IMR-90 (cell line): Measurements from ENCODE around the gene MYO1F. TPM values are rescaled to one million over a fixed set of nuclear protein-coding genes. Genes with fewer than 3 reads are reported as not detected.

ENCODE experiments used
- ATAC-seq: fragments of 200-7000 bp; cut with Tn5 transposase; 2 replicates; pipeline ENCODE4 v1.9.1; 2020; ENCODE audit warnings: low read depth, mild to moderate bottlenecking, moderate library complexity
- BruUV-seq: library from RNA; stranded (reverse); fragments of 400-500 nt; replicated peaks from 2 replicates; lab custom pipeline; 2021; lab: Mats Ljungman, UMichigan
- CTCF ChIA-PET: fragments of 300-600 bp; formaldehyde crosslinking; extraction: SDS; loops from one replicate; lab custom pipeline; 2021; ENCODE audit warnings: antibody characterized with exemption; lab: Yijun Ruan, JAX
- POLR2A ChIA-PET: fragments of 300-600 bp; sonication (Branson Sonifier 250); formaldehyde crosslinking; loops from one replicate; lab custom pipeline; 2022; ENCODE audit warnings: antibody characterized with exemption; ENCODE audit not compliant: unreplicated experiment; lab: Charles Lee
- DNase-seq: peaks from one replicate; pipeline ENCODE4 v3.0.0; 2013
- H2AFZ ChIP-seq: replicated peaks from 2 replicates; pipeline ENCODE3; 2013; ENCODE audit warnings: low read length, mild to moderate bottlenecking; ENCODE audit not compliant: poor library complexity
- H2AK5ac ChIP-seq: 2 replicates; pipeline ENCODE4 v1.6.1; 2013; ENCODE audit warnings: low read depth, low read length, inconsistent platforms
- H2AK9ac ChIP-seq: replicated peaks from 2 replicates; pipeline ENCODE3; 2013; ENCODE audit warnings: mild to moderate bottlenecking, low read depth, low read length, moderate library complexity; ENCODE audit not compliant: poor library complexity
- H2BK120ac ChIP-seq: 2 replicates; pipeline ENCODE4 v1.6.1; 2013; ENCODE audit warnings: low read depth, low read length, inconsistent platforms
- H2BK15ac ChIP-seq: 3 replicates; pipeline ENCODE4 v1.6.1; 2013; ENCODE audit warnings: low read depth, low read length, inconsistent platforms
- H2BK20ac ChIP-seq: 2 replicates; pipeline ENCODE4 v1.6.1; 2013; ENCODE audit warnings: low read depth, mild to moderate bottlenecking, inconsistent platforms, low read length, moderate library complexity
- H2BK5ac ChIP-seq: 2 replicates; pipeline ENCODE4 v1.6.1; 2013; ENCODE audit warnings: mild to moderate bottlenecking, low read depth, low read length, inconsistent platforms; ENCODE audit not compliant: poor library complexity, severe bottlenecking
- H3K14ac ChIP-seq: replicated peaks from 2 replicates; pipeline ENCODE4 v1.6.1; 2013; ENCODE audit warnings: low read depth, low read length, inconsistent platforms
- H3K18ac ChIP-seq: 2 replicates; pipeline ENCODE4 v1.6.1; 2013; ENCODE audit warnings: low read depth, low read length, control low read depth
- H3K23ac ChIP-seq: 2 replicates; pipeline ENCODE4 v1.6.1; 2013; ENCODE audit warnings: low read depth, low read length, inconsistent platforms
- H3K27ac ChIP-seq: 2 replicates; pipeline ENCODE4 v1.5.1; 2013; ENCODE audit warnings: mild to moderate bottlenecking, control low read depth, low read length; ENCODE audit not compliant: insufficient read depth
- H3K27me3 ChIP-seq: 2 replicates; pipeline ENCODE4 v1.6.1; 2013; ENCODE audit warnings: low read length; ENCODE audit not compliant: control insufficient read depth, insufficient read depth
- H3K36me3 ChIP-seq: 2 replicates; pipeline ENCODE4 v1.6.1; 2013; ENCODE audit warnings: low read length, mixed read lengths; ENCODE audit not compliant: control insufficient read depth, insufficient read depth
- H3K4ac ChIP-seq: 2 replicates; pipeline ENCODE4 v1.6.1; 2013; ENCODE audit warnings: low read depth, low read length, inconsistent platforms
- H3K4me1 ChIP-seq: 2 replicates; pipeline ENCODE4 v1.6.1; 2013; ENCODE audit warnings: low read length, mixed read lengths; ENCODE audit not compliant: control insufficient read depth, insufficient read depth
- H3K4me2 ChIP-seq: 2 replicates; pipeline ENCODE4 v1.6.1; 2013; ENCODE audit warnings: low read depth, mild to moderate bottlenecking, control low read depth, low read length, moderate library complexity
- H3K4me3 ChIP-seq: 2 replicates; pipeline ENCODE4 v1.5.1; 2013; ENCODE audit warnings: low read depth, mild to moderate bottlenecking, control low read depth, low read length, moderate library complexity; ENCODE audit not compliant: insufficient read depth
- H3K56ac ChIP-seq: 2 replicates; pipeline ENCODE4 v1.6.1; 2013; ENCODE audit warnings: low read length, inconsistent platforms; ENCODE audit not compliant: insufficient read depth; ENCODE audit errors: extremely low read depth
- H3K79me1 ChIP-seq, 2 experiments: 2 replicates each; pipeline ENCODE4 v1.6.1; 2013; ENCODE audit warnings: low read length in 2 of 2, inconsistent platforms in 1 of 2, low read depth in 1 of 2
- H3K9ac ChIP-seq: 2 replicates; pipeline ENCODE4 v1.6.1; 2013; ENCODE audit warnings: low read depth, low read length, control low read depth
- H3K9me1 ChIP-seq: 2 replicates; pipeline ENCODE4 v1.6.1; 2013; ENCODE audit warnings: low read length, inconsistent platforms; ENCODE audit not compliant: insufficient read depth
- H3K9me3 ChIP-seq: 2 replicates; pipeline ENCODE4 v1.6.1; 2013; ENCODE audit warnings: low read length; ENCODE audit not compliant: control insufficient read depth, insufficient read depth
- H4K20me1 ChIP-seq: 2 replicates; pipeline ENCODE4 v1.6.1; 2013; ENCODE audit warnings: low read length, inconsistent platforms; ENCODE audit not compliant: insufficient read depth
- H4K5ac ChIP-seq: 2 replicates; pipeline ENCODE4 v1.6.1; 2013; ENCODE audit warnings: mild to moderate bottlenecking, low read depth, low read length, control low read depth
- H4K8ac ChIP-seq, 2 experiments: 2 replicates each; pipeline ENCODE4 v1.6.1; 2013; ENCODE audit warnings: low read depth in 2 of 2, low read length in 2 of 2, control low read depth in 1 of 2, inconsistent platforms in 1 of 2
- H4K91ac ChIP-seq: 2 replicates; pipeline ENCODE4 v1.6.1; 2013; ENCODE audit warnings: low read depth, low read length, inconsistent platforms; ENCODE audit not compliant: insufficient read depth
- CEBPB ChIP-seq: IDR thresholded peaks from 2 replicates; pipeline ENCODE4 v1.6.1; 2012; ENCODE audit warnings: low read depth, low read length, improper control_type of control experiment
- CHD1 ChIP-seq: IDR thresholded peaks from 2 replicates; pipeline ENCODE4 v1.6.1; 2012; ENCODE audit warnings: low read depth, low read length, improper control_type of control experiment
- CTCF ChIP-seq: conservative IDR thresholded peaks from 2 replicates; pipeline ENCODE4 v1.5.1; 2012; ENCODE audit warnings: mild to moderate bottlenecking, low read depth, low read length, improper control_type of control experiment
- ELK1 ChIP-seq: fragments of 150-350 bp; IDR thresholded peaks from 2 replicates; pipeline ENCODE4 v1.6.1; 2016; ENCODE audit warnings: low read depth, mild to moderate bottlenecking, low read length, moderate library complexity, borderline replicate concordance
- FOS ChIP-seq: fragments of 150-350 bp; IDR thresholded peaks from 2 replicates; pipeline ENCODE4 v1.6.1; 2016; ENCODE audit warnings: low read depth, low read length
- MAFK ChIP-seq: IDR thresholded peaks from 2 replicates; pipeline ENCODE4 v1.6.1; 2012; ENCODE audit warnings: low read depth, low read length, improper control_type of control experiment
- MAZ ChIP-seq: IDR thresholded peaks from 2 replicates; pipeline ENCODE4 v1.6.1; 2012; ENCODE audit warnings: low read depth, mild to moderate bottlenecking, low read length, improper control_type of control experiment, moderate library complexity, borderline replicate concordance
- NFE2L2 ChIP-seq: fragments of 150-350 bp; IDR thresholded peaks from 2 replicates; pipeline ENCODE4 v1.6.1; 2016; ENCODE audit warnings: low read depth, mild to moderate bottlenecking, low read length
- POLR2A ChIP-seq: IDR thresholded peaks from 2 replicates; pipeline ENCODE4 v1.6.1; 2012; ENCODE audit warnings: mild to moderate bottlenecking, low read depth, low read length
- RAD21 ChIP-seq: IDR thresholded peaks from 2 replicates; pipeline ENCODE4 v1.6.1; 2012; ENCODE audit warnings: low read length, improper control_type of control experiment
- RCOR1 ChIP-seq: IDR thresholded peaks from 2 replicates; pipeline ENCODE4 v1.6.1; 2012; ENCODE audit warnings: mild to moderate bottlenecking, low read length, improper control_type of control experiment; ENCODE audit not compliant: insufficient replicate concordance
- RFX5 ChIP-seq: IDR thresholded peaks from 2 replicates; pipeline ENCODE4 v1.8.0; 2012; ENCODE audit warnings: low read depth, mild to moderate bottlenecking, low read length, moderate library complexity
- SMC3 ChIP-seq: fragments of 150-350 bp; IDR thresholded peaks from 2 replicates; pipeline ENCODE4 v1.6.1; 2016; ENCODE audit warnings: low read depth, mild to moderate bottlenecking, antibody characterized with exemption, low read length, moderate library complexity
- USF2 ChIP-seq: fragments of 150-350 bp; IDR thresholded peaks from 2 replicates; pipeline ENCODE4 v1.6.1; 2017; ENCODE audit warnings: mild to moderate bottlenecking, antibody characterized with exemption, low read length, low read depth
- WGBS, 2 experiments: methylation state at CpG; one replicate each; pipeline versions ENCODE4 v1.1.5 to v1.1.7; 2013; ENCODE audit warnings: missing lambda C conversion rate in 2 of 2; ENCODE audit not compliant: insufficient read length in 1 of 2; ENCODE audit errors: extremely low coverage in 2 of 2; 5-methylcytosine and 5-hydroxymethylcytosine counted together
- dilution Hi-C: fragments of 300-500 bp; cut with HindIII; formaldehyde crosslinking; loops from one replicate; pipeline ENCODE4 v1.14.3; 2018; ENCODE audit warnings: low sequenced_read_pairs; ENCODE audit not compliant: unreplicated experiment
- in situ Hi-C: fragments of 300-500 bp; cut with MboI; formaldehyde crosslinking; loops from 3 replicates; pipeline ENCODE4 v1.14.3; 2019; ENCODE audit warnings: low sequenced_read_pairs, inconsistent platforms, mixed read lengths
- intact Hi-C: fragments of 100-400 bp; cut with micrococcal nuclease; formaldehyde crosslinking; loops from 2 replicates; pipeline ENCODE4 v1.10.0; 2022
- polyA plus RNA-seq, 3 experiments: library from polyadenylated mRNA; depleted of rRNA; stranded (reverse); fragments of >200 nt; gene quantifications; 2 replicates each; pipeline ENCODE4 v1.2.3, GENCODE V29; 2012; ENCODE audit warnings: low replicate concordance in 1 of 3
- total RNA-seq: library from RNA; depleted of rRNA; stranded (reverse); fragments of >200 nt; gene quantifications from 2 replicates; pipeline ENCODE4 v1.2.3, GENCODE V29; 2012

Gene MYO1F
- total and polyA plus RNA-seq, 2 of the 4 experiments (the other 2 are of a cell fraction), result 0.14 to 0.18 TPM

- H2BK5ac ChIP-seq, result peak overlapping the region; percentile 75
- H3K9ac ChIP-seq, result peak overlapping the region; percentile 76
- H3K18ac ChIP-seq, result peak overlapping the region; percentile 80
- dilution Hi-C loops (no loop called here), intact Hi-C loops (no loop called here), in situ Hi-C loops (no loop called here)
- H3K4ac ChIP-seq, result peak overlapping the region; percentile 96
- H3K27me3 ChIP-seq, result no peaks in the 10 kb centered on the region
- peak overlapping the region; percentile 98 for H2AK5ac ChIP-seq
- BruUV-seq, result no TSS peak
- H4K91ac ChIP-seq, result peak overlapping the region; percentile 80
- peak overlapping the region; percentile 74 for H3K27ac ChIP-seq
- peak overlapping the region; percentile 96 for H3K14ac ChIP-seq
- H4K5ac ChIP-seq, result peak overlapping the region; percentile 78
- CTCF ChIA-PET, result no interaction called here
- peaks cover 7% of the 10 kb centered on the region; the same call in 1 of the 2 replicates for H3K36me3 ChIP-seq
- 4% methylated on average over 11 of the region's 47 CpGs; no CpG with 5 or more reads in 1 of the 2 experiments for WGBS, 2 experiments
- H2AFZ ChIP-seq, result peak overlapping the region; percentile 99
- H2AK9ac ChIP-seq, result peak overlapping the region; percentile 96
- H3K9me3 ChIP-seq, result peaks cover 8% of the 10 kb centered on the region
- peak overlapping the region; percentile 98 for H3K23ac ChIP-seq
- H4K8ac ChIP-seq, result peak overlapping the region; percentile 64 to 99
- DNase-seq, result peak; percentile 60
- peak overlapping the region; percentile 46; the same call in 1 of the 3 replicates for H2BK15ac ChIP-seq
- peak; percentile 74 for ATAC-seq
- H2BK20ac ChIP-seq, result peak overlapping the region; percentile 23; the same call in 1 of the 2 replicates
- POLR2A ChIA-PET, result no interaction called here
- no peaks in the 10 kb centered on the region for H4K20me1 ChIP-seq
- H2BK120ac ChIP-seq, result peak overlapping the region; percentile 50
- peaks cover 5 to 32% of the 10 kb centered on the region in 2 experiments for H3K79me1 ChIP-seq
- peak overlapping the region; percentile 85 for H3K4me2 ChIP-seq
- H3K4me3 ChIP-seq, result peak overlapping the region; percentile 94
- H3K56ac ChIP-seq, result peak overlapping the region; percentile 73
- peaks cover 3% of the 10 kb centered on the region for H3K9me1 ChIP-seq
- H3K4me1 ChIP-seq, result peaks cover 4% of the 10 kb centered on the region
- TF ChIP-seq POLR2A, result peak; percentile 49; the same call in 1 of the 2 replicates
- no peak for TF ChIP-seq CEBPB
- TF ChIP-seq USF2, result no peak
- TF ChIP-seq ELK1, result no peak
- no peak for TF ChIP-seq FOS
- TF ChIP-seq MAZ, result peak; percentile 68; the same call in 1 of the 2 replicates
- TF ChIP-seq RAD21, result no peak
- no peak for TF ChIP-seq RFX5
- no peak for TF ChIP-seq RCOR1
- no peak for TF ChIP-seq CHD1
- no peak for TF ChIP-seq MAFK
- no peak for TF ChIP-seq SMC3
- TF ChIP-seq CTCF, result peak; percentile 34
- no peak for TF ChIP-seq NFE2L2
Measured at GRCh38 chr19:8609279-8610040, 32.2 kb upstream of the MYO1F start.
